ENCODE measurements around the gene TRIP12. TPM values are rescaled to one million over a fixed set of nuclear protein-coding genes. Genes with fewer than 3 reads are reported as not detected.

The TRIP12 gene
- polyA plus RNA-seq, 3 donors, result 22.2 to 56.7 (median 44.0) TPM

DNA sequence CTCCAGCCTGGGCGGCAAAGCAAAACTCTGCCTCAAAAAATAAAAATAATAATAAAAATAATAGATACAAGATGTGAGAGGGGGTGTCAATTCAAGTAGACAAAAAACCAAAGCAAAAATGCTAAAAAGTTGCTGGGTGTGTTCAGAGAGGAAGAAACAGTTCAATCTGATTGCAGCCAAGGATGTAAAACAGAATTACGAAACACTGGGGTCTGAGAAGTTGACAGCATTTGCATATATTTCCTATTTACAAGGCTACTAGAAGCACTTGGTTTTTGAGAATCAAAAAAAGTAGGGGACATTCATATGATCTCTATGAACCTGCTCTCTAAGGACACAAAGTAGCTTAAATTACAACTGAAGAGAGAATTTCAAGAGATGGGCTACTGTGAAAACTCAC lies 7.6 kb downstream of the TRIP12 start:
- intact Hi-C loops (cut with micrococcal nuclease), result no loop called here
- Mint-ChIP-seq H3K27me3 (ENCODE audit: low read depth in 3 of 3) (no peaks in the 10 kb centered on the region), H3K4me3 (peak overlapping the region in 1 of 2 donors; percentile 39), H3K4me1 (peaks cover 57% of the 10 kb centered on the region), H3K27ac (peak overlapping the region in 5 of 7 donors; percentile 24 to 85 (median 53)), H3K9me3 (no peaks in the 10 kb centered on the region), H3K36me3 (peaks cover 10 to 27% of the 10 kb centered on the region in 2 donors)
- Histone ChIP-seq H3K4me1 (ENCODE audit: control insufficient read depth in 1 of 2, insufficient read depth in 2 of 2, low read length in 2 of 2) (peaks cover 20 to 28% of the 10 kb centered on the region in 2 donors), H3K36me3 (replicated peaks in 1 of 2; ENCODE audit: control insufficient read depth in 1 of 2, insufficient read depth in 2 of 2, low read length in 2 of 2) (peaks cover 7 to 23% of the 10 kb centered on the region in 2 donors), H3K4me3 (replicated peaks in 1 of 3; ENCODE audit: low read depth in 2 of 3, low read length in 3 of 3) (peak overlapping the region in 1 of 3 experiments; percentile 39), H3K9me3 (replicated peaks in 1 of 2; ENCODE audit: control insufficient read depth in 1 of 2, insufficient read depth in 1 of 2, low read length in 2 of 2) (no peaks in the 10 kb centered on the region), H3K9ac (ENCODE audit: insufficient read depth, low read length, poor library complexity, severe bottlenecking) (no peak overlapping the region), H2AFZ (ENCODE audit: insufficient read depth, low read depth, low read length, poor library complexity, severe bottlenecking) (no peak overlapping the region), H3K79me2 (ENCODE audit: insufficient read depth, low read length) (peaks cover 100% of the 10 kb centered on the region), H3K4me2 (replicated peaks; ENCODE audit: extremely low read depth, low read length, poor library complexity, severe bottlenecking) (peak overlapping the region; percentile 32), H3K27me3 (ENCODE audit: control insufficient read depth in 2 of 2, insufficient read depth in 2 of 2, low read length in 2 of 2) (no peaks in the 10 kb centered on the region), H3K27ac (ENCODE audit: low read depth in 1 of 2, low read length in 2 of 2) (peak overlapping the region; percentile 52 to 75), H4K20me1 (ENCODE audit: insufficient read depth, low read length) (peaks cover 100% of the 10 kb centered on the region)
- DNase-seq, result peak; percentile 18 to 54 (median 32)
- WGBS (ENCODE audit: insufficient coverage), result no CpG with 5 or more reads among the region's 2 CpGs
- TF ChIP-seq, protein P1, sequence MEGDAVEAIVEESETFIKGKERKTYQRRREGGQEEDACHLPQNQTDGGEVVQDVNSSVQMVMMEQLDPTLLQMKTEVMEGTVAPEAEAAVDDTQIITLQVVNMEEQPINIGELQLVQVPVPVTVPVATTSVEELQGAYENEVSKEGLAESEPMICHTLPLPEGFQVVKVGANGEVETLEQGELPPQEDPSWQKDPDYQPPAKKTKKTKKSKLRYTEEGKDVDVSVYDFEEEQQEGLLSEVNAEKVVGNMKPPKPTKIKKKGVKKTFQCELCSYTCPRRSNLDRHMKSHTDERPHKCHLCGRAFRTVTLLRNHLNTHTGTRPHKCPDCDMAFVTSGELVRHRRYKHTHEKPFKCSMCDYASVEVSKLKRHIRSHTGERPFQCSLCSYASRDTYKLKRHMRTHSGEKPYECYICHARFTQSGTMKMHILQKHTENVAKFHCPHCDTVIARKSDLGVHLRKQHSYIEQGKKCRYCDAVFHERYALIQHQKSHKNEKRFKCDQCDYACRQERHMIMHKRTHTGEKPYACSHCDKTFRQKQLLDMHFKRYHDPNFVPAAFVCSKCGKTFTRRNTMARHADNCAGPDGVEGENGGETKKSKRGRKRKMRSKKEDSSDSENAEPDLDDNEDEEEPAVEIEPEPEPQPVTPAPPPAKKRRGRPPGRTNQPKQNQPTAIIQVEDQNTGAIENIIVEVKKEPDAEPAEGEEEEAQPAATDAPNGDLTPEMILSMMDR (IDR thresholded peaks at IDR 0.05), result no peak

GRCh38 chr2:229910832-229911412 lies 10.9 kb downstream of the TRIP12 start:
- Histone ChIP-seq H3K27me3 (ENCODE audit: control insufficient read depth in 2 of 2, insufficient read depth in 2 of 2, low read length in 2 of 2) (no peaks in the 10 kb centered on the region), H3K9ac (ENCODE audit: insufficient read depth, low read length, poor library complexity, severe bottlenecking) (no peak overlapping the region), H3K4me3 (replicated peaks in 1 of 3; ENCODE audit: low read depth in 2 of 3, low read length in 3 of 3) (no peak overlapping the region), H4K20me1 (ENCODE audit: insufficient read depth, low read length) (peaks cover 100% of the 10 kb centered on the region), H3K36me3 (replicated peaks in 1 of 2; ENCODE audit: control insufficient read depth in 1 of 2, insufficient read depth in 2 of 2, low read length in 2 of 2) (peaks cover 11 to 30% of the 10 kb centered on the region in 2 donors), H3K9me3 (replicated peaks in 1 of 2; ENCODE audit: control insufficient read depth in 1 of 2, insufficient read depth in 1 of 2, low read length in 2 of 2) (no peaks in the 10 kb centered on the region), H3K4me1 (ENCODE audit: control insufficient read depth in 1 of 2, insufficient read depth in 2 of 2, low read length in 2 of 2) (peaks cover 20 to 22% of the 10 kb centered on the region in 2 donors), H3K27ac (ENCODE audit: low read depth in 1 of 2, low read length in 2 of 2) (peak overlapping the region in 1 of 2 donors; percentile 49), H3K79me2 (ENCODE audit: insufficient read depth, low read length) (peaks cover 100% of the 10 kb centered on the region), H2AFZ (ENCODE audit: insufficient read depth, low read depth, low read length, poor library complexity, severe bottlenecking) (no peak overlapping the region), H3K4me2 (replicated peaks; ENCODE audit: extremely low read depth, low read length, poor library complexity, severe bottlenecking) (no peak overlapping the region)
- H3K27ac Mint-ChIP-seq, result peak overlapping the region in 1 of 7 donors; percentile 34
- H3K4me3 Mint-ChIP-seq, result no peak overlapping the region
- H3K27me3 Mint-ChIP-seq (ENCODE audit: low read depth in 3 of 3), result peaks cover 0 to 2% (median 0%) of the 10 kb centered on the region in 3 donors
- H3K9me3 Mint-ChIP-seq, result no peaks in the 10 kb centered on the region
- 86% methylated on average over 1 of the region's 1 CpG for WGBS (ENCODE audit: insufficient coverage)
- TF ChIP-seq, protein P1 (IDR thresholded peaks at IDR 0.05), result peak; percentile 41
- H3K4me1 Mint-ChIP-seq, result peaks cover 44% of the 10 kb centered on the region
- H3K36me3 Mint-ChIP-seq, result peaks cover 10 to 26% of the 10 kb centered on the region in 2 donors
- intact Hi-C loops (cut with micrococcal nuclease), result no loop called here
- DNase-seq, result no peak
